CD14-positive monocyte (primary cell): ENCODE results near the gene BTBD19. TPM values are rescaled to one million over a fixed set of nuclear protein-coding genes. Genes with fewer than 3 reads are reported as not detected.
A peak's percentile ranks its signal among the peaks of the same experiment; 100 is the strongest.

Experiments
- DNase-seq, 3 donors: peaks; one replicate each; pipeline ENCODE4 v3.0.0-alpha.2; 2011 to 2022
- H2AFZ ChIP-seq: 2 replicates; pipeline ENCODE4 v1.6.0; 2012; ENCODE audit warnings: mild to moderate bottlenecking, low read depth, low read length, inconsistent platforms; ENCODE audit not compliant: insufficient read depth, poor library complexity, severe bottlenecking
- H3K27ac ChIP-seq, 2 donors: 1 replicate in 1 of 2; 2 replicates in 1 of 2; pipeline ENCODE4 v1.5.1; 2012 to 2013; ENCODE audit warnings: low read length in 2 of 2, control low read depth in 1 of 2, inconsistent platforms in 1 of 2, low read depth in 1 of 2, mild to moderate bottlenecking in 1 of 2
- H3K27me3 ChIP-seq, 2 donors: one replicate each; pipeline versions ENCODE4 v1.6.0 to v1.6.1; 2011 to 2013; ENCODE audit warnings: low read length in 2 of 2; ENCODE audit not compliant: control insufficient read depth in 2 of 2, insufficient read depth in 2 of 2
- H3K36me3 ChIP-seq, 2 donors: replicated peaks in 1 of 2; 1 replicate in 1 of 2; 2 replicates in 1 of 2; pipeline versions ENCODE4 v1.5.1 to v1.6.1; 2012 to 2013; ENCODE audit warnings: low read length in 2 of 2, control low read depth in 1 of 2, inconsistent platforms in 1 of 2, mild to moderate bottlenecking in 1 of 2; ENCODE audit not compliant: insufficient read depth in 2 of 2, control insufficient read depth in 1 of 2
- H3K4me1 ChIP-seq, 2 donors: 1 replicate in 1 of 2; 2 replicates in 1 of 2; pipeline versions ENCODE4 v1.5.1 to v1.6.1; 2012 to 2013; ENCODE audit warnings: low read length in 2 of 2, control low read depth in 1 of 2, inconsistent platforms in 1 of 2, mild to moderate bottlenecking in 1 of 2, moderate library complexity in 1 of 2; ENCODE audit not compliant: insufficient read depth in 2 of 2, control insufficient read depth in 1 of 2
- H3K4me2 ChIP-seq: replicated peaks from 2 replicates; pipeline ENCODE3; 2012; ENCODE audit warnings: low read length, moderate library complexity, mild to moderate bottlenecking; ENCODE audit not compliant: poor library complexity, severe bottlenecking; ENCODE audit errors: extremely low read depth
- H3K4me3 ChIP-seq, 3 experiments: fragments of 200-600 bp in 1 of 3; sonication (generic) in 1 of 3; replicated peaks in 1 of 3; 1 replicate in 2 of 3; 2 replicates in 1 of 3; pipeline ENCODE4 v1.5.1; 2011 to 2013; ENCODE audit warnings: low read length in 3 of 3, mild to moderate bottlenecking in 3 of 3, control low read depth in 2 of 3, low read depth in 2 of 3, inconsistent platforms in 1 of 3, moderate library complexity in 1 of 3
- H3K79me2 ChIP-seq: 2 replicates; pipeline ENCODE4 v1.6.0; 2012; ENCODE audit warnings: mild to moderate bottlenecking, control low read depth, inconsistent platforms, low read length, moderate library complexity; ENCODE audit not compliant: insufficient read depth
- H3K9ac ChIP-seq: 2 replicates; pipeline ENCODE4 v1.6.0; 2017; ENCODE audit warnings: low read length, mild to moderate bottlenecking; ENCODE audit not compliant: insufficient read depth, poor library complexity, severe bottlenecking
- H3K9me3 ChIP-seq, 2 donors: replicated peaks in 1 of 2; 1 replicate in 1 of 2; 2 replicates in 1 of 2; pipeline versions ENCODE4 v1.5.1 to v1.6.1; 2012 to 2013; ENCODE audit warnings: low read length in 2 of 2, control low read depth in 1 of 2; ENCODE audit not compliant: control insufficient read depth in 1 of 2, insufficient read depth in 1 of 2
- H4K20me1 ChIP-seq: 2 replicates; pipeline ENCODE4 v1.6.0; 2012; ENCODE audit warnings: mild to moderate bottlenecking, low read length, control low read depth, moderate library complexity; ENCODE audit not compliant: insufficient read depth
- H3K27ac Mint-ChIP-seq, 7 donors: one replicate each; pipeline ENCODE4 v1.8.0; 2020; ENCODE audit warnings: mild to moderate bottlenecking in 7 of 7, mixed read lengths in 7 of 7, moderate library complexity in 6 of 7, inconsistent platforms in 2 of 7
- H3K27me3 Mint-ChIP-seq, 3 donors: one replicate each; pipeline ENCODE4 v1.8.0; 2021 to 2022; ENCODE audit warnings: low read depth in 3 of 3, mild to moderate bottlenecking in 3 of 3, mixed read lengths in 3 of 3, moderate library complexity in 3 of 3, inconsistent platforms in 1 of 3
- H3K36me3 Mint-ChIP-seq, 2 donors: one replicate each; pipeline ENCODE4 v1.8.0; 2020; ENCODE audit warnings: mixed read lengths in 2 of 2, inconsistent platforms in 1 of 2, mild to moderate bottlenecking in 1 of 2
- H3K4me1 Mint-ChIP-seq: one replicate; pipeline ENCODE4 v1.8.0; 2020; ENCODE audit warnings: mild to moderate bottlenecking, mixed read lengths
- H3K4me3 Mint-ChIP-seq, 2 donors: one replicate each; pipeline ENCODE4 v1.8.0; 2020; ENCODE audit warnings: mild to moderate bottlenecking in 2 of 2, mixed read lengths in 2 of 2, moderate library complexity in 1 of 2
- H3K9me3 Mint-ChIP-seq, 7 donors: one replicate each; pipeline ENCODE4 v1.8.0; 2020 to 2022; ENCODE audit warnings: mixed read lengths in 7 of 7, mild to moderate bottlenecking in 6 of 7, moderate library complexity in 6 of 7, inconsistent platforms in 2 of 7
- WGBS: methylation state at CpG from one replicate; pipeline ENCODE4 v1.1.5; 2013; ENCODE audit warnings: missing lambda C conversion rate; ENCODE audit not compliant: insufficient coverage; 5-methylcytosine and 5-hydroxymethylcytosine counted together
- intact Hi-C, 2 donors: fragments of 100-400 bp; cut with micrococcal nuclease; formaldehyde crosslinking; loops; one replicate each; pipeline versions ENCODE4 v1.15.0 to v1.15.1; 2023
- polyA plus RNA-seq, 3 donors: library from polyadenylated mRNA; depleted of rRNA in 1 of 3; unstranded in 2 of 3; stranded (reverse) in 1 of 3; fragments of 300-500 nt in 2 of 3; fragments of >200 nt in 1 of 3; fragmentation: Illumina TruSeq in 2 of 3; gene quantifications; 1 replicate in 2 of 3; 2 replicates in 1 of 3; pipeline ENCODE4 v1.2.3, GENCODE V29; 2012 to 2021
- TF ChIP-seq, protein P1 (sequence below): fragments of 200-600 bp; IDR thresholded peaks from one replicate; pipeline ENCODE4 v1.8.0; 2022; ENCODE audit warnings: antibody characterized with exemption, mild to moderate bottlenecking

Gene BTBD19
- polyA plus RNA-seq, 3 donors = 0.10 to 6.3 (median 0.73) TPM

DNA sequence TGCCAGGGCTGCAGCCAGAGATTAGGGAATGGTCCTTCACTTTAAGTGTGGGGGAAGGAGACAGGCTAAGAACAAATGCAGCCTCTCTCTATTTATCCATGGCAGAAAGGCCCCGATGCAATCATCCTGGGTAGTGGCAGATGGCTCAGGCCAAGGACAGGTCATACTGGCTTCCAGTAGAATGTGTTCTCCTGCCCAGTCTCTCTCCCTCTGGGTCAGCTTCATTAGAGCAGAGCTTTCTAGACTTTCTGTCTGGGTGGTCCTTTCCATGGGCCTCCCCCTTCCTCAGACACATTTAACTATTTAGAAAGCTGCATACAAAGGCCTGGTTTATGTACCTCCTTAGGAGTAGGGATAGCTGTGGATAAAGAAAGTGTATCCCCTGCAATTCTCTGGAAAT lies 39.5 kb downstream of the BTBD19 start:
- Histone ChIP-seq H3K27me3 (peaks cover 0 to 11% of the 10 kb centered on the region in 2 donors), H3K4me2 (no peak overlapping the region), H4K20me1 (no peaks in the 10 kb centered on the region), H3K79me2 (no peaks in the 10 kb centered on the region), H3K4me3 (no peak overlapping the region), H3K4me1 (peaks cover 6% of the 10 kb centered on the region in 2 donors), H2AFZ (no peak overlapping the region), H3K9ac (no peak overlapping the region), H3K27ac (no peak overlapping the region), H3K9me3 (no peaks in the 10 kb centered on the region), H3K36me3 (peaks cover 0 to 9% of the 10 kb centered on the region in 2 donors)
- Mint-ChIP-seq H3K27ac (no peak overlapping the region), H3K9me3 (peaks cover 0 to 5% (median 0%) of the 10 kb centered on the region in 7 donors), H3K4me3 (no peak overlapping the region), H3K4me1 (peaks cover 2% of the 10 kb centered on the region), H3K27me3 (peaks cover 10 to 14% (median 13%) of the 10 kb centered on the region in 3 donors), H3K36me3 (peaks cover 22 to 36% of the 10 kb centered on the region in 2 donors)
- intact Hi-C loops = no loop called here
- DNase-seq = no peak
- TF ChIP-seq, protein P1, sequence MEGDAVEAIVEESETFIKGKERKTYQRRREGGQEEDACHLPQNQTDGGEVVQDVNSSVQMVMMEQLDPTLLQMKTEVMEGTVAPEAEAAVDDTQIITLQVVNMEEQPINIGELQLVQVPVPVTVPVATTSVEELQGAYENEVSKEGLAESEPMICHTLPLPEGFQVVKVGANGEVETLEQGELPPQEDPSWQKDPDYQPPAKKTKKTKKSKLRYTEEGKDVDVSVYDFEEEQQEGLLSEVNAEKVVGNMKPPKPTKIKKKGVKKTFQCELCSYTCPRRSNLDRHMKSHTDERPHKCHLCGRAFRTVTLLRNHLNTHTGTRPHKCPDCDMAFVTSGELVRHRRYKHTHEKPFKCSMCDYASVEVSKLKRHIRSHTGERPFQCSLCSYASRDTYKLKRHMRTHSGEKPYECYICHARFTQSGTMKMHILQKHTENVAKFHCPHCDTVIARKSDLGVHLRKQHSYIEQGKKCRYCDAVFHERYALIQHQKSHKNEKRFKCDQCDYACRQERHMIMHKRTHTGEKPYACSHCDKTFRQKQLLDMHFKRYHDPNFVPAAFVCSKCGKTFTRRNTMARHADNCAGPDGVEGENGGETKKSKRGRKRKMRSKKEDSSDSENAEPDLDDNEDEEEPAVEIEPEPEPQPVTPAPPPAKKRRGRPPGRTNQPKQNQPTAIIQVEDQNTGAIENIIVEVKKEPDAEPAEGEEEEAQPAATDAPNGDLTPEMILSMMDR = no peak
- no CpG with 5 or more reads among the region's 1 CpG for WGBS

DNA sequence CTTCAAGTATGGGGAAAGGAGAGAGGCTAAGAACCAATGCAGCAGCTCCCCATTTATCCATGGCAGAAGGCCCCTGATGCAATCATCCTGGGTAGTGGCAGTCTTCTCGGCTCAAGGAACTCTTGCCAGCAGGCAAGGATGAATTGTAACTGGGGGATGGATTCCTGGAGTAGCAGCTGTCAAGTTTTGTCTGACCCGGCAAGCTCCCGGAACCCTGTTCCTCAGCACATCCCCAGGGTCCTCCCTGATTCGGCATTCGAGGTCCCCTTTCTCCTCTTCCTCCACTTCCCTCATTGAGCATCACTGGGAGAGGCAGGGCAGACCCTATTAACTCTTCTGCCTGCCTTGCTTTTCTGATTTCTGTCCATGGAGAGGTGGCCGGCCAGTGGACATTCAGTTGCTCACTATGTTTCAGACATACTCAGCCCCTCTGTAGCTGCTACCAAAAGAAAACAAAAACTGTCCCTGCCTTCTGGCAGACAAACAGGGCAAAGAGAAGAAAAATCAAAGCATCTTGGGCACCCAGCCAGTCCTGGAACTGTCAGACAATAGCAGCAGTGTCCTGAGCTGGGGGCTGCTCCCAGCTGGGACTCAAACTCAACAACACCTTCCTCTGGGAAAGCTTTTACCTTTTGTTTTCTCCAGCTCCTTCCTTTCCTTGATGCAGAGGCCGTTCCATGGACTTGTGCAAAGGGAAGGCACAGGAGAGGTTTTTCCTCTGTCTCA lies 40.3 kb downstream of the BTBD19 start:
- Histone ChIP-seq H3K4me2 (no peak overlapping the region), H3K27ac (no peak overlapping the region), H3K79me2 (no peaks in the 10 kb centered on the region), H3K9me3 (no peaks in the 10 kb centered on the region), H3K36me3 (peaks cover 0 to 12% of the 10 kb centered on the region in 2 donors), H3K4me1 (no peaks in the 10 kb centered on the region), H3K27me3 (peaks cover 0 to 4% of the 10 kb centered on the region in 2 donors), H3K4me3 (no peak overlapping the region), H3K9ac (no peak overlapping the region), H2AFZ (no peak overlapping the region), H4K20me1 (no peaks in the 10 kb centered on the region)
- Mint-ChIP-seq H3K36me3 (peaks cover 26 to 41% of the 10 kb centered on the region in 2 donors), H3K4me3 (no peak overlapping the region), H3K27me3 (peaks cover 6 to 10% (median 7%) of the 10 kb centered on the region in 3 donors), H3K9me3 (peaks cover 0 to 5% (median 0%) of the 10 kb centered on the region in 7 donors), H3K27ac (peak overlapping the region in 1 of 7 donors; percentile 60), H3K4me1 (no peaks in the 10 kb centered on the region)
- TF ChIP-seq, protein P1 = no peak
- intact Hi-C loops = no loop called here
- no peak for DNase-seq
- WGBS = 96% methylated on average over 4 of the region's 7 CpGs
